ENCODE data around the gene TRAF7. TPM values are rescaled to one million over a fixed set of nuclear protein-coding genes. Genes with fewer than 3 reads are reported as not detected.

The TRAF7 gene
- polyA plus RNA-seq, 3 donors: 5.9 to 41.9 (median 6.7) TPM

GRCh38 chr16:2147981-2148671 lies 7.5 kb upstream of the TRAF7 start, which contains the start of gene RAB26:
TSS of gene RAB26 (plus strand) at chr16:2148625. CDS start at chr16:2148784, 159 bp downstream.
- Histone ChIP-seq H3K4me3 (replicated peaks in 1 of 3; ENCODE audit: low read depth in 2 of 3, low read length in 3 of 3) (peak within 1 kb of the TSS in 2 of 3 experiments; percentile 20 to 64), H3K27ac (ENCODE audit: low read depth in 1 of 2, low read length in 2 of 2) (no peak within 1 kb of the TSS), H3K9ac (ENCODE audit: insufficient read depth, low read length, poor library complexity, severe bottlenecking) (peak within 1 kb of the TSS; percentile 27), H3K79me2 (ENCODE audit: insufficient read depth, low read length) (peaks cover 15% of the 10 kb centered on the region), H3K27me3 (ENCODE audit: control insufficient read depth in 2 of 2, insufficient read depth in 2 of 2, low read length in 2 of 2) (peaks cover 0 to 24% of the 10 kb centered on the region in 2 donors), H3K9me3 (replicated peaks in 1 of 2; ENCODE audit: control insufficient read depth in 1 of 2, insufficient read depth in 1 of 2, low read length in 2 of 2) (no peaks in the 10 kb centered on the region), H2AFZ (ENCODE audit: insufficient read depth, low read depth, low read length, poor library complexity, severe bottlenecking) (peak within 1 kb of the TSS; percentile 46), H3K4me1 (ENCODE audit: control insufficient read depth in 1 of 2, insufficient read depth in 2 of 2, low read length in 2 of 2) (peaks cover 21 to 32% of the 10 kb centered on the region in 2 donors), H4K20me1 (ENCODE audit: insufficient read depth, low read length) (peaks cover 44% of the 10 kb centered on the region), H3K4me2 (replicated peaks; ENCODE audit: extremely low read depth, low read length, poor library complexity, severe bottlenecking) (peak within 1 kb of the TSS; percentile 83), H3K36me3 (replicated peaks in 1 of 2; ENCODE audit: control insufficient read depth in 1 of 2, insufficient read depth in 2 of 2, low read length in 2 of 2) (peaks cover 3 to 9% of the 10 kb centered on the region in 2 donors)
- H3K36me3 Mint-ChIP-seq: peaks cover 10 to 18% of the 10 kb centered on the region in 2 donors
- WGBS (ENCODE audit: insufficient coverage): 1% methylated on average over 49 of the region's 55 CpGs
- peak within 1 kb of the TSS; percentile 43 to 70 for H3K4me3 Mint-ChIP-seq
- no peak for DNase-seq
- peaks cover 15 to 38% (median 19%) of the 10 kb centered on the region in 3 donors for H3K27me3 Mint-ChIP-seq (ENCODE audit: low read depth in 3 of 3)
- intact Hi-C loops (cut with micrococcal nuclease): loop anchor here in 1 of 2 donors (5.0 kb wide), 1 partner anchor 121 kb away; the partner anchor contains the start of gene NHERF2
- TF ChIP-seq, protein P1, sequence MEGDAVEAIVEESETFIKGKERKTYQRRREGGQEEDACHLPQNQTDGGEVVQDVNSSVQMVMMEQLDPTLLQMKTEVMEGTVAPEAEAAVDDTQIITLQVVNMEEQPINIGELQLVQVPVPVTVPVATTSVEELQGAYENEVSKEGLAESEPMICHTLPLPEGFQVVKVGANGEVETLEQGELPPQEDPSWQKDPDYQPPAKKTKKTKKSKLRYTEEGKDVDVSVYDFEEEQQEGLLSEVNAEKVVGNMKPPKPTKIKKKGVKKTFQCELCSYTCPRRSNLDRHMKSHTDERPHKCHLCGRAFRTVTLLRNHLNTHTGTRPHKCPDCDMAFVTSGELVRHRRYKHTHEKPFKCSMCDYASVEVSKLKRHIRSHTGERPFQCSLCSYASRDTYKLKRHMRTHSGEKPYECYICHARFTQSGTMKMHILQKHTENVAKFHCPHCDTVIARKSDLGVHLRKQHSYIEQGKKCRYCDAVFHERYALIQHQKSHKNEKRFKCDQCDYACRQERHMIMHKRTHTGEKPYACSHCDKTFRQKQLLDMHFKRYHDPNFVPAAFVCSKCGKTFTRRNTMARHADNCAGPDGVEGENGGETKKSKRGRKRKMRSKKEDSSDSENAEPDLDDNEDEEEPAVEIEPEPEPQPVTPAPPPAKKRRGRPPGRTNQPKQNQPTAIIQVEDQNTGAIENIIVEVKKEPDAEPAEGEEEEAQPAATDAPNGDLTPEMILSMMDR (IDR thresholded peaks at IDR 0.05): no peak
- H3K9me3 Mint-ChIP-seq: peaks cover 0 to 6% (median 0%) of the 10 kb centered on the region in 7 donors
- H3K4me1 Mint-ChIP-seq: peaks cover 30% of the 10 kb centered on the region
- H3K27ac Mint-ChIP-seq: no peak within 1 kb of the TSS

- Histone ChIP-seq H4K20me1 (ENCODE audit: insufficient read depth, low read length) (peaks cover 53% of the 10 kb centered on the region), H3K27ac (ENCODE audit: low read depth in 1 of 2, low read length in 2 of 2) (no peak overlapping the region), H3K36me3 (replicated peaks in 1 of 2; ENCODE audit: control insufficient read depth in 1 of 2, insufficient read depth in 2 of 2, low read length in 2 of 2) (peaks cover 3 to 9% of the 10 kb centered on the region in 2 donors), H3K4me2 (replicated peaks; ENCODE audit: extremely low read depth, low read length, poor library complexity, severe bottlenecking) (peak overlapping the region; percentile 83), H3K79me2 (ENCODE audit: insufficient read depth, low read length) (peaks cover 23% of the 10 kb centered on the region), H3K4me3 (replicated peaks in 1 of 3; ENCODE audit: low read depth in 2 of 3, low read length in 3 of 3) (peak overlapping the region in 1 of 3 experiments; percentile 64), H2AFZ (ENCODE audit: insufficient read depth, low read depth, low read length, poor library complexity, severe bottlenecking) (peak overlapping the region; percentile 46), H3K9me3 (replicated peaks in 1 of 2; ENCODE audit: control insufficient read depth in 1 of 2, insufficient read depth in 1 of 2, low read length in 2 of 2) (no peaks in the 10 kb centered on the region), H3K4me1 (ENCODE audit: control insufficient read depth in 1 of 2, insufficient read depth in 2 of 2, low read length in 2 of 2) (peaks cover 30 to 40% of the 10 kb centered on the region in 2 donors), H3K27me3 (ENCODE audit: control insufficient read depth in 2 of 2, insufficient read depth in 2 of 2, low read length in 2 of 2) (peaks cover 0 to 24% of the 10 kb centered on the region in 2 donors), H3K9ac (ENCODE audit: insufficient read depth, low read length, poor library complexity, severe bottlenecking) (peak overlapping the region; percentile 27)
- under 1% methylated on average over 53 of the region's 62 CpGs for WGBS (ENCODE audit: insufficient coverage)
- peaks cover 38% of the 10 kb centered on the region for H3K4me1 Mint-ChIP-seq
- H3K36me3 Mint-ChIP-seq: peaks cover 10 to 18% of the 10 kb centered on the region in 2 donors
- no peak overlapping the region for H3K27ac Mint-ChIP-seq
- TF ChIP-seq, protein P1 (IDR thresholded peaks at IDR 0.05): no peak
- peaks cover 15 to 38% (median 19%) of the 10 kb centered on the region in 3 donors for H3K27me3 Mint-ChIP-seq (ENCODE audit: low read depth in 3 of 3)
- peak overlapping the region; percentile 43 to 70 for H3K4me3 Mint-ChIP-seq
- H3K9me3 Mint-ChIP-seq: peaks cover 0 to 6% (median 0%) of the 10 kb centered on the region in 7 donors
- intact Hi-C loops (cut with micrococcal nuclease): loop anchor here in 1 of 2 donors (5.0 kb wide), 1 partner anchor 122 kb away; the partner anchor contains the start of gene NHERF2
- no peak for DNase-seq
Observed at GRCh38 chr16:2148714-2149629, 6.6 kb upstream of the TRAF7 start.

All from CD14-positive monocyte (primary cell).